H1 (cell line): ENCODE results near the gene MAGI2. TPM values are rescaled to one million over a fixed set of nuclear protein-coding genes. Genes with fewer than 3 reads are reported as not detected.

ENCODE experiments used
- BRCA1 ChIP-seq: IDR thresholded peaks from 2 replicates; pipeline ENCODE4 v1.6.1; 2012; ENCODE audit warnings: low read depth, low read length, improper control_type of control experiment
- CHD1 ChIP-seq: IDR thresholded peaks from 2 replicates; pipeline ENCODE4 v1.6.1; 2012; ENCODE audit warnings: low read depth, low read length, improper control_type of control experiment
- CREB1 ChIP-seq: IDR thresholded peaks from 2 replicates; pipeline ENCODE4 v1.6.1; 2012; ENCODE audit warnings: inconsistent platforms
- KDM5A ChIP-seq: fragments of 200-600 bp; IDR thresholded peaks from 2 replicates; pipeline ENCODE4 v1.7.1; 2012; ENCODE audit warnings: mild to moderate bottlenecking, low read length, inconsistent platforms, mixed read lengths
- MAFK ChIP-seq: IDR thresholded peaks from 2 replicates; pipeline ENCODE4 v1.6.1; 2012; ENCODE audit warnings: low read depth, mild to moderate bottlenecking, improper control_type of control experiment, low read length
- NANOG ChIP-seq: IDR thresholded peaks from 2 replicates; pipeline ENCODE4 v1.6.1; 2011; ENCODE audit warnings: low read length, low read depth, mild to moderate bottlenecking, inconsistent platforms; ENCODE audit not compliant: insufficient read depth, poor library complexity, severe bottlenecking
- polyA plus RNA-seq, 7 experiments: library from polyadenylated mRNA; depleted of rRNA in 3 of 7; stranded (reverse) in 5 of 7; unstranded in 2 of 7; fragments of >200 nt in 5 of 7; fragments of 200-250 nt in 2 of 7; gene quantifications; 1 replicate in 5 of 7; 2 replicates in 1 of 7; 4 replicates in 1 of 7; pipeline versions ENCODE4 v1.2.1 to v1.2.3, GENCODE V29; 2011 to 2013; ENCODE audit warnings: missing spikeins in 2 of 7, mixed read lengths in 2 of 7
- total RNA-seq: library from RNA; stranded (reverse); fragmentation: NEBNext Ultra II Directional; extraction: Animal tissue kit (Norgen Biotek cat#: 25700); gene quantifications from 2 replicates; pipeline ENCODE4 v1.2.1, GENCODE V29; 2021

Gene MAGI2
- total and polyA plus RNA-seq, 2 of the 8 experiments (the other 6 are each of a cell fraction or from before 2014, with no cell fraction given), result 6.0 to 27.3 TPM

DNA sequence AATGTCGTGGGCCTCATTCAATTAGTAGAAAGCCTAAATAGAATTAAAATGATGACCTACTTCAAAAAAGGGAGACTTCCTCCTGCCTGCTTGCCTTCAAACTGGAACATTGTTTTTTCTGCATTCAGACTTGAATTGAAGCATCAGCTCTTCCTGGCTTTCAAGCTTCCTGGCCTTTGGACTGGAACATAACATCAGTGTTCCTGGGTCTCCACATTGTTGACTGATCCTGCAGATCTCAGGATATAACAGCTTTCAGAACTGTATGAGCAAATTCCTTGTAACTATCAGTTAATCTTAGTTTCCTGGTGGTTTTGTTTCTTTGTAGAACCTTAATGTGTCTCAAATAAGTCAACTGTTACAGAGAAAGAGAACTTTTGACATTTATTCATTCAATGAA lies 18.6 kb downstream of the MAGI2 start (continued):
- TF ChIP-seq MAFK (no peak), CREB1 (no peak), KDM5A (no peak), CHD1 (no peak), NANOG (no peak), BRCA1 (no peak)
